ENCODE measurements around the gene AURKB. TPM values are rescaled to one million over a fixed set of nuclear protein-coding genes. Genes with fewer than 3 reads are reported as not detected.

AURKB gene
- total RNA-seq, 1 donor, result 31.8 TPM

DNA sequence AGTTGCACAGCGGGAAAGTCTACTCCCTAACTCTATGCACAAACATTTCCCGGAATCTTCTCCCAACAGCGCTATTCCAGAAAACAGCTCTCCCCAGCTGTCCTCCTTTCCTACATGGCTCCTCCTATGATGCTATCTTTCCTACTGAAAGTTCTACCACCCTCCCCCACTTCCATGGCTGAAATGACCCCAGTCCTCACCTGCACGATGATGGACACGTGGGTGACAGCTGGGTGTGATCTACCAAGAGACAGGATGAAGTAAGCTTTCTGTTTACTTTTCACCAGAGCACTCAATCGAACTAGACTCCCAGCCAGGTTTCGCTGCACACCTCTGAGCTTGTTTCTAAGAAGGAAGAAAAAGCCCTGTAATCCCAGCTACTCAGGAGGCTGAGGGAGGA, 26.8 kb upstream of the AURKB start:
- no peak for DNase-seq (ENCODE audit: low read depth)
- TF ChIP-seq, protein P1, sequence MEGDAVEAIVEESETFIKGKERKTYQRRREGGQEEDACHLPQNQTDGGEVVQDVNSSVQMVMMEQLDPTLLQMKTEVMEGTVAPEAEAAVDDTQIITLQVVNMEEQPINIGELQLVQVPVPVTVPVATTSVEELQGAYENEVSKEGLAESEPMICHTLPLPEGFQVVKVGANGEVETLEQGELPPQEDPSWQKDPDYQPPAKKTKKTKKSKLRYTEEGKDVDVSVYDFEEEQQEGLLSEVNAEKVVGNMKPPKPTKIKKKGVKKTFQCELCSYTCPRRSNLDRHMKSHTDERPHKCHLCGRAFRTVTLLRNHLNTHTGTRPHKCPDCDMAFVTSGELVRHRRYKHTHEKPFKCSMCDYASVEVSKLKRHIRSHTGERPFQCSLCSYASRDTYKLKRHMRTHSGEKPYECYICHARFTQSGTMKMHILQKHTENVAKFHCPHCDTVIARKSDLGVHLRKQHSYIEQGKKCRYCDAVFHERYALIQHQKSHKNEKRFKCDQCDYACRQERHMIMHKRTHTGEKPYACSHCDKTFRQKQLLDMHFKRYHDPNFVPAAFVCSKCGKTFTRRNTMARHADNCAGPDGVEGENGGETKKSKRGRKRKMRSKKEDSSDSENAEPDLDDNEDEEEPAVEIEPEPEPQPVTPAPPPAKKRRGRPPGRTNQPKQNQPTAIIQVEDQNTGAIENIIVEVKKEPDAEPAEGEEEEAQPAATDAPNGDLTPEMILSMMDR (IDR thresholded peaks at IDR 0.05; ENCODE audit: insufficient read depth, low read length), result no peak

DNA sequence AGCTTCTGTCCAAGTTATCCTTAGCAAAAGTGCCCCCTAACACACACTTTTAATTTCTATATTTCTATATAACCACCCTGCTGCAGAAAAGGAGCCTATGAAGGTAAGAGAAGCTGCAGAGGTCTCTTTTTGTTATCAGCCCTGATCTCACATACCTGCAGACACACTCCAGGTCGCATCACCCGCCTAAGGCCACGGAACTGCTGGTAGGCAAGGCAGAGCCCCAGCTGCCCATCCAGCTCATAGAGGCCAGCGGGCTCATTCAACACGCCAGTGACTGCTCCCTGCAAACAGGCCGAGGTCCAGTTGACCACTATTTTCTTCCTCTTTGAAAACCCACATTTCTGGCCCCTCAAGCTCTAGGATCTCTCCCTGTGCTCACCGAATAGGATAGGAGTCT, 25.3 kb upstream of the AURKB start:
- TF ChIP-seq, protein P1 (IDR thresholded peaks at IDR 0.05; ENCODE audit: insufficient read depth, low read length), result no peak
- no peak for DNase-seq (ENCODE audit: low read depth)
- no peak overlapping the region for H3K4me3 ChIP-seq (ENCODE audit: low read depth, low read length)

More for the DNA sequence above, 26.8 kb upstream of the AURKB start:
- no peak overlapping the region for H3K4me3 ChIP-seq (ENCODE audit: low read depth, low read length)

DNA sequence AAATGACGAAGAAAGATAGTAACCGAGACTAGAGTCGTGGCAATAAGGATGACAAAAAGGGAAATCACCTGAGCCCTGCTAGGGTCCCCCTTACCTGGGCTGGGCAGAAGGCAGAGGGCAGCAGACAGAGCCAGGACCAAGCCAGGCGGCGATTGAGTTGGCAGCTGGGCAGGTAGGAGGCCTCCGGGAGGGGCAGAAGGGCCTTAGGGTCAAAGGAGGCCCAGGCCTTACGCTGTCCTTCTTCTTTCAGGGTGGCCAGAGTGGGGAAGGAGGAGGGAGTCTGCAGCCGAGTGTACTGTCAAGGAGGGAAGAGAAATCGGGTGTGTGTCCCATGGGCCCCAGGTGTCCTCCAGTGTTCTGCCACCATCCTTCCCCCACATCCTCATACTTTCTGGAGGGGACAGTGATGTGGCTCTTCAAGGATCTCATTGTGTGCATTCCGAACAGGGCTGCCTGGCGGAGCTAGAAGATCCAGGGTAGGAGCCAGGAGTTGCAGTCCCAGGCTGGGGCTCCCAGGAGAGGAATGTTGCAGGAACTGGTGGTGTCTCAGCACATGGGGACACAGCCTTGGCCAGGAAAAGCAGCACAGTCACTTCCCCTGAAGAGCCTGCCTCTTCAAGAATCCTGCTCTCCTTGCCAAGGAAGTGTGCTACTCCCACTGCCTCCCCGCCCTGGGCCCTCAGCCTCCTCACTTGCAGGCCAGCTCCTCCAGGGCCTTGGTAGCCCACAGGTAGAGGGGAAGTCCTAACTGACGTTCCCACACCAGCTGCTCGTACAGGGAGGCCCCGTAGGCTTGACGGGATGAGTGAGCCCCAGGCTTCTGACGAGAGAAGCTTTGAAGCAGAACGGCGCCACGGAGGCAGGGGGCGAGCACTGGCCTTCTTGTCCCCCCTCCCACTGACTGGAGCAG, 24.2 kb upstream of the AURKB start:
- no peak for DNase-seq (ENCODE audit: low read depth)
- TF ChIP-seq, protein P1 (IDR thresholded peaks at IDR 0.05; ENCODE audit: insufficient read depth, low read length), result no peak

DNA sequence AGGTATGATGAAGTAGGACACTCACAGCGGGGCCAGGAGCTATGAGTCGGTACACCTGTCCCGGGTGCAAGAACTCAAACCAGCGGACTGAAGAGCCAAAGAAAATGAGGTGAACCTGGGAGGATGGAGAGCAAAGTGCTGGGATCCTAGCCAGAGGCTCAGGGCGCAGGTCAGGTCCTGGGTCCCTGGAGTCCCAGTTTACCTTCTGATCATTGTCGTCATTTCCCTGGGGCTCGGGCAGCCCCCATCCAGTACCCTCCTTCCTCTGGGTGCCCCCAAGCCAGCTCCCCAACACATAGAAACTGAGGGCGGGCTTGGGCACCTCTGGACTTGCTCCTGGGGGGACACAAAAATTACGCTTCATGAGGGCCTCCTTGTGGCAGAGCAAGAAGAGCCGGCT, 21.3 kb upstream of the AURKB start:
- no peak for DNase-seq (ENCODE audit: low read depth)
- TF ChIP-seq, protein P1 (IDR thresholded peaks at IDR 0.05; ENCODE audit: insufficient read depth, low read length), result no peak
- no peak overlapping the region for H3K4me3 ChIP-seq (ENCODE audit: low read depth, low read length)

More for the DNA sequence above, 24.2 kb upstream of the AURKB start:
- no peak overlapping the region for H3K4me3 ChIP-seq (ENCODE audit: low read depth, low read length)

DNA sequence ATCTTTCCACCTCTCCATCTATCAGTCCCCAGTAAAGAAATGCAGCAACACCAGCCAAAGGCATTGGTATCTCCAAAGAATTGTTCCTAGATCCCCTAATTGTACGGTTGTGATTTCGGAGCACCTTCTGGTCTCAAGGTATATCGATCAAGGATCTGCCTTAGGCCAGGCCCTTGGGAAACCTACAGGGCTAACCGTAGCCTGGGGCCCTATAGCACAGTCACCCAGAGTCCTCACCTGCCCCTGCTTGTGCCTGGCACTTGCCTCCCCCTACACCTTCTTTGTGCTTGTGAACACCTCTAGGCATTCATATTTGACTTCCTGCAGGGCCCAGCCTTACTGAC, 16.8 kb upstream of the AURKB start:
- H3K4me3 ChIP-seq (ENCODE audit: low read depth, low read length), result peak overlapping the region; percentile 59
- DNase-seq (ENCODE audit: low read depth), result no peak
- TF ChIP-seq, protein P1 (IDR thresholded peaks at IDR 0.05; ENCODE audit: insufficient read depth, low read length), result no peak

DNA sequence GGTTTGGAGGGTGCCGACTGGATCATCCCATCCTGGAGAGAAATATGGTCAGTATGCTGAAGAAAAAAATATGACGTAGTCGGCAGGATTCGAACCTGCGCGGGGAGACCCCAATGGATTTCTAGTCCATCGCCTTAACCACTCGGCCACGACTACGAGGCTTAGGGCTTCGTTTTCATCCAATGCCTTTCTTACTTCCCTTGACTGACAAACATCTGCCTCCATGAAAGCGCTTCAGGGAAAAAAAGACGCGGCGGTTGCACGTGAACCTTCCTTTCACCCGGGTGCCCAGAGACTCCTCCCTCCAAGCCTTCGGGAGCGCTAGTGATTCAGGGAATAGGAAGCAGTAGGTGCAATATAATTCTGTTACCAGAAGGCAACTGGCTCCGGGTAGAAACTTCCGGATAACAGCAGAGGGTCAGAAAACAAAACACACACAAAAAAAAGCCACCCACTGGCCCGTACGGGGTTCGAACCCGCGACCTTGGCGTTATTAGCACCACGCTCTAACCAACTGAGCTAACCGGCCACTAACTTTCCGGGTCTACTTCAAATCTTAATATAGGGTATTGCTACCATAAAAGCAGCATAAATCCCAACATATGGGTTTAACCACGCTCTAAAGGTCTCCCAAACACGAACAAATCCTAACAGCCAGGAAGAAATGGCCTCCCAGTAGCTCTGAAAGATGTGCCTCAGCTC, 16.3 kb upstream of the AURKB start:
- TF ChIP-seq, protein P1 (IDR thresholded peaks at IDR 0.05; ENCODE audit: insufficient read depth, low read length), result no peak
- peak overlapping the region; percentile 59 for H3K4me3 ChIP-seq (ENCODE audit: low read depth, low read length)
- DNase-seq (ENCODE audit: low read depth), result peak; percentile 95

Measured in fibroblast of the aortic adventitia (primary cell).